Mucosa of rectum (tissue), 2 donors: ENCODE results near the gene ITGB6.
"Not testable (repeated sequence)": the region's sequence is repeated elsewhere in the genome, so short reads cannot be mapped to it uniquely, and the experiment has no call there.

Experiments
- H3K27ac ChIP-seq, 2 donors: one replicate each; pipeline ENCODE4 v1.7.0; 2013; ENCODE audit warnings: inconsistent platforms in 2 of 2, low read depth in 2 of 2, low read length in 2 of 2
- H3K27me3 ChIP-seq, 2 donors: one replicate each; pipeline ENCODE4 v1.7.0; 2013; ENCODE audit warnings: low read length in 2 of 2; ENCODE audit not compliant: control insufficient read depth in 2 of 2, insufficient read depth in 2 of 2
- H3K36me3 ChIP-seq, 2 donors: one replicate each; pipeline ENCODE4 v1.7.0; 2013; ENCODE audit warnings: low read length in 2 of 2; ENCODE audit not compliant: control insufficient read depth in 2 of 2, insufficient read depth in 2 of 2
- H3K4me1 ChIP-seq, 2 donors: one replicate each; pipeline ENCODE4 v1.7.0; 2013; ENCODE audit warnings: low read length in 2 of 2, mild to moderate bottlenecking in 1 of 2; ENCODE audit not compliant: control insufficient read depth in 2 of 2, insufficient read depth in 2 of 2
- H3K4me3 ChIP-seq, 2 donors: one replicate each; pipeline ENCODE4 v1.7.0; 2013; ENCODE audit warnings: low read length in 2 of 2
- H3K9ac ChIP-seq, 2 donors: one replicate each; pipeline ENCODE4 v1.7.0; 2013; ENCODE audit warnings: low read length in 2 of 2, low read depth in 1 of 2, mild to moderate bottlenecking in 1 of 2
- H3K9me3 ChIP-seq, 2 donors: one replicate each; pipeline ENCODE4 v1.7.0; 2013; ENCODE audit warnings: low read length in 2 of 2; ENCODE audit not compliant: control insufficient read depth in 2 of 2
- donor health status: healthy.
- donor health status: Normal muscosa, but diverticular disease.

ITGB6 gene

DNA sequence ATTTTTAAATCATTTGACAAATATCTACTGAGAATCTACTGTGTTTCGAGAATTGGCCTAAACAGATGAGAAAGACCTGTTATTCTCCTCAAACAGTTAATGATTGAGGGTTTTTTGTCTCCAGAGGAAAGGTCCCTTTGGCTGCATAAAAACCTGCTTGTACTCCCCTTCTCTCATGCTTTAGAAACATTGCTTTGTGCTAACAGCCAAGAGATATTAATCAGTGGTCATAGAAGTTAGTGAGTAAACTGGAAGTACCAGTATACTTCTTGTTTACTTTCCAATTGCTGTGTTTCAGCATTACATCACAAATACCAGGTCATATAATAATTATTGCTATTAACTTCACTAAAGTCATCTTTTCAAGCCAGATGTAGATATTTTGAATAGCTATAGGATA, 34.1 kb downstream of the ITGB6 start:
- Histone ChIP-seq H3K9me3 (no peaks in the 10 kb centered on the region), H3K36me3 (no peaks in the 10 kb centered on the region), H3K4me3 (no peak overlapping the region), H3K27ac (no peak overlapping the region), H3K27me3 (no peaks in the 10 kb centered on the region), H3K9ac (no peak overlapping the region), H3K4me1 (peaks cover 3% of the 10 kb centered on the region in 2 donors)

- H3K4me3 ChIP-seq, result no peak overlapping the region
- no peak overlapping the region for H3K27ac ChIP-seq
- H3K36me3 ChIP-seq, result no peaks in the 10 kb centered on the region
- H3K27me3 ChIP-seq, result no peaks in the 10 kb centered on the region
- no peaks in the 10 kb centered on the region for H3K9me3 ChIP-seq
- no peak overlapping the region for H3K9ac ChIP-seq
- H3K4me1 ChIP-seq, result peaks cover 3% of the 10 kb centered on the region in 2 donors
Observed at GRCh38 chr2:160165081-160165480, 35.0 kb downstream of the ITGB6 start.

GRCh38 chr2:160157861-160158829, 41.9 kb downstream of the ITGB6 start:
- no peaks in the 10 kb centered on the region for H3K4me1 ChIP-seq

GRCh38 chr2:160156665-160157064, 43.4 kb downstream of the ITGB6 start:
- peaks cover 2 to 9% of the 10 kb centered on the region in 2 donors for H3K36me3 ChIP-seq
- no peak overlapping the region for H3K27ac ChIP-seq
- H3K9ac ChIP-seq, result no peak overlapping the region
- no peaks in the 10 kb centered on the region for H3K27me3 ChIP-seq
- H3K9me3 ChIP-seq, result no peaks in the 10 kb centered on the region
- no peak overlapping the region for H3K4me3 ChIP-seq
- H3K4me1 ChIP-seq, result no peaks in the 10 kb centered on the region

More at GRCh38 chr2:160157861-160158829, 41.9 kb downstream of the ITGB6 start:
- Histone ChIP-seq H3K27me3 (no peaks in the 10 kb centered on the region), H3K4me3 (no peak overlapping the region), H3K9ac (no peak overlapping the region), H3K9me3 (no peaks in the 10 kb centered on the region), H3K36me3 (peaks cover 2 to 9% of the 10 kb centered on the region in 2 donors), H3K27ac (no peak overlapping the region)

DNA sequence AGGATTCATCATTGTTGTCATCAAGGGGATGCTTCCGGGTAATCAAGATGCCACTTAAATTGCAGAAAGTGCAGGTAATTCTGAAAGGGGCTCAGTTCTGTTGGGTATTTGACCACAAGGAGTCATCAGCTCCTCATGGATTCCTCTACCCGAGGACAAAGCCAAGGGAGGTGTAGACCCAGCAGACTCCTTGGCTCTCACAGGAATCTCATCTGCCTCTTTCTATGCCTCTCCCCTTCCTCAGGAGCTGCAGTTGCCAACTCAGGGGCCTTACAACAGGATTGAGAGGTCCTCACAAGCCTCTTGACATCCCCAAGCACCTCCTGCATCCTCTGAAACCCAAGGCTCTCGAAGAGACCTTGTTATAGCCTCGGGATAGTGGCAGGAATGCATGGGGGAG, 44.0 kb downstream of the ITGB6 start:
- peaks cover 2 to 9% of the 10 kb centered on the region in 2 donors for H3K36me3 ChIP-seq
- no peak overlapping the region for H3K27ac ChIP-seq
- H3K9me3 ChIP-seq, result no peaks in the 10 kb centered on the region
- no peaks in the 10 kb centered on the region for H3K4me1 ChIP-seq
- no peak overlapping the region for H3K4me3 ChIP-seq
- no peaks in the 10 kb centered on the region for H3K27me3 ChIP-seq
- no peak overlapping the region for H3K9ac ChIP-seq

GRCh38 chr2:160148419-160148818, 51.7 kb downstream of the ITGB6 start:
- H3K36me3 ChIP-seq, H3K4me3 ChIP-seq, H3K9ac ChIP-seq, H3K27ac ChIP-seq, H3K9me3 ChIP-seq, H3K27me3 ChIP-seq, H3K4me1 ChIP-seq: not testable (repeated sequence)

DNA sequence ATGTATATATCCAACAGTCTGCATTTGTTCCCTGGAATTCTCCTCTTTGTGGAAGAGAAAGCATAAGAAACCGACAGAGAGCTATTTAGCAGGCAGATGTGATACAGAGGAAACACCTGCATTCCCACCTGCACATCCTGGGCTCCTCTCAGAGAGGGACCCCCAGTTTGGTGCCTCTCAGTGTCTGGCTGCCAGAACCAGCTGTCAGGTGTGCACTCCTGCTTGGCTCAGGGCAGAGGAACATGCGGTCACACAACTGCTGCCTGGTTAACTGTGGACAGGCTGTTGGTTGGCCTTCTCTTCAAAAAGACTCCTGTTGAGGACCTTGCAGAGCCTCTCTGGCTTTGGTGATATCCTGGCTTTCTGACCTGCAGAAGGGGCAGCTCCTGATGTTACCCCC, 54.6 kb downstream of the ITGB6 start:
- Histone ChIP-seq H3K27me3 (no peaks in the 10 kb centered on the region), H3K27ac (no peak overlapping the region), H3K36me3 (peaks cover 0 to 4% of the 10 kb centered on the region in 2 donors), H3K4me3 (no peak overlapping the region), H3K9ac (no peak overlapping the region), H3K9me3 (no peaks in the 10 kb centered on the region), H3K4me1 (no peaks in the 10 kb centered on the region)

GRCh38 chr2:160144280-160144990, 55.6 kb downstream of the ITGB6 start:
- no peaks in the 10 kb centered on the region for H3K27me3 ChIP-seq
- H3K4me1 ChIP-seq, result no peaks in the 10 kb centered on the region
- no peak overlapping the region for H3K9ac ChIP-seq
- H3K36me3 ChIP-seq, result peaks cover 0 to 4% of the 10 kb centered on the region in 2 donors
- H3K27ac ChIP-seq, result no peak overlapping the region
- H3K9me3 ChIP-seq, result no peaks in the 10 kb centered on the region
- no peak overlapping the region for H3K4me3 ChIP-seq

- Histone ChIP-seq H3K9ac (no peak overlapping the region), H3K27ac (no peak overlapping the region), H3K4me1 (no peaks in the 10 kb centered on the region), H3K4me3 (no peak overlapping the region), H3K27me3 (no peaks in the 10 kb centered on the region), H3K36me3 (peaks cover 3 to 4% of the 10 kb centered on the region in 2 donors), H3K9me3 (no peaks in the 10 kb centered on the region)
Observed at GRCh38 chr2:160142472-160142871, 57.6 kb downstream of the ITGB6 start.

GRCh38 chr2:160141912-160142311, 58.2 kb downstream of the ITGB6 start:
- H3K9ac ChIP-seq, result no peak overlapping the region
- no peak overlapping the region for H3K27ac ChIP-seq
- H3K4me1 ChIP-seq, result no peaks in the 10 kb centered on the region
- no peaks in the 10 kb centered on the region for H3K27me3 ChIP-seq
- no peaks in the 10 kb centered on the region for H3K9me3 ChIP-seq
- no peak overlapping the region for H3K4me3 ChIP-seq
- peaks cover 8% of the 10 kb centered on the region in 2 donors for H3K36me3 ChIP-seq
